ENCODE measurements around the gene CAMTA2. TPM values are rescaled to one million over a fixed set of nuclear protein-coding genes. Genes with fewer than 3 reads are reported as not detected.

The CAMTA2 gene
- total and polyA plus RNA-seq, 4 donors: 7.8 to 17.6 (median 12.0) TPM

DNA sequence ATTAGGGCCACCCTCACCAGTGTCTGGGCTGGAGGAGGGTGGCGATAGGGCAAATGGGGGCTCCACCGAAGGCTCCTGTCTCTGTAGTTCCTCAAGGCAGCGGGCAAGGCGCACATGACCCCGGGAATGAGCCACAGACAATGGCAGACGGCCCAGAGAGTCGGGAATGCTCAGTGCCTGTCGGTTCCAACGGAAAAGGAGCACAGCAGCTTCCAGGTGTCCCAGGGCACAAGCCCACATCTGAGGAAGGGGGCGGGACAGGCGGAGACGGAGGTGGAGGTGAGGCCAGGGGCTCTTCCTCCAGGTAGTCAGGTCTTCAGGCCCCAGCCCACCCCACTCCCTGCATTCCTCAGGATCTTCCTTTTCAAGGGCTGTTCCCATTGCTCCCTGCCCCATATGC is 14.7 kb downstream of the CAMTA2 start:
- DNase-seq (ENCODE audit: low spot score): no peak
- TF ChIP-seq, protein P1, sequence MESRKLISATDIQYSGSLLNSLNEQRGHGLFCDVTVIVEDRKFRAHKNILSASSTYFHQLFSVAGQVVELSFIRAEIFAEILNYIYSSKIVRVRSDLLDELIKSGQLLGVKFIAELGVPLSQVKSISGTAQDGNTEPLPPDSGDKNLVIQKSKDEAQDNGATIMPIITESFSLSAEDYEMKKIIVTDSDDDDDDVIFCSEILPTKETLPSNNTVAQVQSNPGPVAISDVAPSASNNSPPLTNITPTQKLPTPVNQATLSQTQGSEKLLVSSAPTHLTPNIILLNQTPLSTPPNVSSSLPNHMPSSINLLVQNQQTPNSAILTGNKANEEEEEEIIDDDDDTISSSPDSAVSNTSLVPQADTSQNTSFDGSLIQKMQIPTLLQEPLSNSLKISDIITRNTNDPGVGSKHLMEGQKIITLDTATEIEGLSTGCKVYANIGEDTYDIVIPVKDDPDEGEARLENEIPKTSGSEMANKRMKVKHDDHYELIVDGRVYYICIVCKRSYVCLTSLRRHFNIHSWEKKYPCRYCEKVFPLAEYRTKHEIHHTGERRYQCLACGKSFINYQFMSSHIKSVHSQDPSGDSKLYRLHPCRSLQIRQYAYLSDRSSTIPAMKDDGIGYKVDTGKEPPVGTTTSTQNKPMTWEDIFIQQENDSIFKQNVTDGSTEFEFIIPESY (IDR thresholded peaks at IDR 0.05): no peak
- TF ChIP-seq NR2F2 (IDR thresholded peaks at IDR 0.05) (no peak), RXRA (IDR thresholded peaks at IDR 0.05) (no peak), FOXA2 (IDR thresholded peaks at IDR 0.05) (no peak), HNF4G (IDR thresholded peaks at IDR 0.05) (no peak)
- H3K27ac ChIP-seq (ENCODE audit: low read depth in 1 of 2, low read length in 2 of 2): no peak overlapping the region
- H3K4me1 ChIP-seq (ENCODE audit: control insufficient read depth in 4 of 4, insufficient read depth in 4 of 4, low read length in 3 of 4): peaks cover 3 to 43% (median 28%) of the 10 kb centered on the region in 4 donors
- H3K9ac ChIP-seq (ENCODE audit: low read depth in 1 of 2, low read length in 2 of 2): no peak overlapping the region
- H3K36me3 ChIP-seq (ENCODE audit: control insufficient read depth in 4 of 4, insufficient read depth in 3 of 4, low read depth in 1 of 4, low read length in 3 of 4): peaks cover 8 to 13% (median 13%) of the 10 kb centered on the region in 4 donors
- no peak overlapping the region for H3K4me3 ChIP-seq (ENCODE audit: low read depth in 1 of 3, low read length in 3 of 3)
- H3K27me3 ChIP-seq (ENCODE audit: control insufficient read depth in 4 of 4, insufficient read depth in 4 of 4, low read length in 3 of 4): no peaks in the 10 kb centered on the region
- 82% methylated on average over 12 of the region's 12 CpGs for WGBS
- no peaks in the 10 kb centered on the region for H3K9me3 ChIP-seq (ENCODE audit: control insufficient read depth in 4 of 4, low read length in 3 of 4)

GRCh38 chr17:4972322-4972721 is 15.2 kb downstream of the CAMTA2 start:
- no peak overlapping the region for H3K4me3 ChIP-seq (ENCODE audit: low read depth in 1 of 3, low read length in 3 of 3)
- no peak for TF ChIP-seq FOXA1 (IDR thresholded peaks at IDR 0.05)
- TF ChIP-seq, protein P2, sequence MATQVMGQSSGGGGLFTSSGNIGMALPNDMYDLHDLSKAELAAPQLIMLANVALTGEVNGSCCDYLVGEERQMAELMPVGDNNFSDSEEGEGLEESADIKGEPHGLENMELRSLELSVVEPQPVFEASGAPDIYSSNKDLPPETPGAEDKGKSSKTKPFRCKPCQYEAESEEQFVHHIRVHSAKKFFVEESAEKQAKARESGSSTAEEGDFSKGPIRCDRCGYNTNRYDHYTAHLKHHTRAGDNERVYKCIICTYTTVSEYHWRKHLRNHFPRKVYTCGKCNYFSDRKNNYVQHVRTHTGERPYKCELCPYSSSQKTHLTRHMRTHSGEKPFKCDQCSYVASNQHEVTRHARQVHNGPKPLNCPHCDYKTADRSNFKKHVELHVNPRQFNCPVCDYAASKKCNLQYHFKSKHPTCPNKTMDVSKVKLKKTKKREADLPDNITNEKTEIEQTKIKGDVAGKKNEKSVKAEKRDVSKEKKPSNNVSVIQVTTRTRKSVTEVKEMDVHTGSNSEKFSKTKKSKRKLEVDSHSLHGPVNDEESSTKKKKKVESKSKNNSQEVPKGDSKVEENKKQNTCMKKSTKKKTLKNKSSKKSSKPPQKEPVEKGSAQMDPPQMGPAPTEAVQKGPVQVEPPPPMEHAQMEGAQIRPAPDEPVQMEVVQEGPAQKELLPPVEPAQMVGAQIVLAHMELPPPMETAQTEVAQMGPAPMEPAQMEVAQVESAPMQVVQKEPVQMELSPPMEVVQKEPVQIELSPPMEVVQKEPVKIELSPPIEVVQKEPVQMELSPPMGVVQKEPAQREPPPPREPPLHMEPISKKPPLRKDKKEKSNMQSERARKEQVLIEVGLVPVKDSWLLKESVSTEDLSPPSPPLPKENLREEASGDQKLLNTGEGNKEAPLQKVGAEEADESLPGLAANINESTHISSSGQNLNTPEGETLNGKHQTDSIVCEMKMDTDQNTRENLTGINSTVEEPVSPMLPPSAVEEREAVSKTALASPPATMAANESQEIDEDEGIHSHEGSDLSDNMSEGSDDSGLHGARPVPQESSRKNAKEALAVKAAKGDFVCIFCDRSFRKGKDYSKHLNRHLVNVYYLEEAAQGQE (IDR thresholded peaks at IDR 0.05): no peak
- TF ChIP-seq, protein P3, sequence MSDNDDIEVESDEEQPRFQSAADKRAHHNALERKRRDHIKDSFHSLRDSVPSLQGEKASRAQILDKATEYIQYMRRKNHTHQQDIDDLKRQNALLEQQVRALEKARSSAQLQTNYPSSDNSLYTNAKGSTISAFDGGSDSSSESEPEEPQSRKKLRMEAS (IDR thresholded peaks at IDR 0.05): no peak
- TF ChIP-seq, protein P4, sequence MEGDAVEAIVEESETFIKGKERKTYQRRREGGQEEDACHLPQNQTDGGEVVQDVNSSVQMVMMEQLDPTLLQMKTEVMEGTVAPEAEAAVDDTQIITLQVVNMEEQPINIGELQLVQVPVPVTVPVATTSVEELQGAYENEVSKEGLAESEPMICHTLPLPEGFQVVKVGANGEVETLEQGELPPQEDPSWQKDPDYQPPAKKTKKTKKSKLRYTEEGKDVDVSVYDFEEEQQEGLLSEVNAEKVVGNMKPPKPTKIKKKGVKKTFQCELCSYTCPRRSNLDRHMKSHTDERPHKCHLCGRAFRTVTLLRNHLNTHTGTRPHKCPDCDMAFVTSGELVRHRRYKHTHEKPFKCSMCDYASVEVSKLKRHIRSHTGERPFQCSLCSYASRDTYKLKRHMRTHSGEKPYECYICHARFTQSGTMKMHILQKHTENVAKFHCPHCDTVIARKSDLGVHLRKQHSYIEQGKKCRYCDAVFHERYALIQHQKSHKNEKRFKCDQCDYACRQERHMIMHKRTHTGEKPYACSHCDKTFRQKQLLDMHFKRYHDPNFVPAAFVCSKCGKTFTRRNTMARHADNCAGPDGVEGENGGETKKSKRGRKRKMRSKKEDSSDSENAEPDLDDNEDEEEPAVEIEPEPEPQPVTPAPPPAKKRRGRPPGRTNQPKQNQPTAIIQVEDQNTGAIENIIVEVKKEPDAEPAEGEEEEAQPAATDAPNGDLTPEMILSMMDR (IDR thresholded peaks at IDR 0.05; ENCODE audit: low read depth, low read length, missing input control): no peak
- TF ChIP-seq HNF4G (IDR thresholded peaks at IDR 0.05): no peak
- no peak for TF ChIP-seq TAF1 (conservative IDR thresholded peaks at IDR 0.05)
- TF ChIP-seq YY1 (IDR thresholded peaks at IDR 0.05): no peak
- TF ChIP-seq, protein P1 (IDR thresholded peaks at IDR 0.05): no peak
- no peak for TF ChIP-seq RAD21 (IDR thresholded peaks at IDR 0.05)
- no peak for TF ChIP-seq RXRA (IDR thresholded peaks at IDR 0.05)
- TF ChIP-seq GABPA (IDR thresholded peaks at IDR 0.05 in 1 of 2, conservative IDR thresholded peaks at IDR 0.05 in 1 of 2): no peak
- TF ChIP-seq FOXA2 (IDR thresholded peaks at IDR 0.05): no peak
- H3K9me3 ChIP-seq (ENCODE audit: control insufficient read depth in 4 of 4, low read length in 3 of 4): no peaks in the 10 kb centered on the region
- peaks cover 3 to 43% (median 28%) of the 10 kb centered on the region in 4 donors for H3K4me1 ChIP-seq (ENCODE audit: control insufficient read depth in 4 of 4, insufficient read depth in 4 of 4, low read length in 3 of 4)
- WGBS: 96% methylated on average over 12 of the region's 12 CpGs
- peaks cover 5 to 13% (median 10%) of the 10 kb centered on the region in 4 donors for H3K36me3 ChIP-seq (ENCODE audit: control insufficient read depth in 4 of 4, insufficient read depth in 3 of 4, low read depth in 1 of 4, low read length in 3 of 4)
- no peak overlapping the region for H3K27ac ChIP-seq (ENCODE audit: low read depth in 1 of 2, low read length in 2 of 2)
- no peak for DNase-seq (ENCODE audit: low spot score)
- H3K9ac ChIP-seq (ENCODE audit: low read depth in 1 of 2, low read length in 2 of 2): no peak overlapping the region
- H3K27me3 ChIP-seq (ENCODE audit: control insufficient read depth in 4 of 4, insufficient read depth in 4 of 4, low read length in 3 of 4): no peaks in the 10 kb centered on the region

Measured in liver (tissue), 9 donors.